AG09309 (cell line): ENCODE measurements around the gene RSBN1L.
A peak's percentile ranks its signal among the peaks of the same experiment; 100 is the strongest.
"Not testable (repeated sequence)": the region's sequence is repeated elsewhere in the genome, so short reads cannot be mapped to it uniquely, and the experiment has no call there.

Experiments
- DNase-seq: peaks from one replicate; pipeline ENCODE4 v3.0.0-alpha.2; 2010; ENCODE audit warnings: low read depth
- H3K4me3 ChIP-seq: 2 replicates; pipeline ENCODE4 v1.5.1; 2011; ENCODE audit warnings: mild to moderate bottlenecking, low read depth, low read length, moderate library complexity; ENCODE audit not compliant: control insufficient read depth
- TF ChIP-seq, protein P1 (sequence below): IDR thresholded peaks from 2 replicates; pipeline ENCODE4 v1.5.1; 2011; ENCODE audit warnings: mild to moderate bottlenecking, low read depth, low read length, inconsistent platforms; ENCODE audit not compliant: insufficient read depth, control insufficient read depth; ENCODE audit errors: missing control alignments

RSBN1L gene

DNA sequence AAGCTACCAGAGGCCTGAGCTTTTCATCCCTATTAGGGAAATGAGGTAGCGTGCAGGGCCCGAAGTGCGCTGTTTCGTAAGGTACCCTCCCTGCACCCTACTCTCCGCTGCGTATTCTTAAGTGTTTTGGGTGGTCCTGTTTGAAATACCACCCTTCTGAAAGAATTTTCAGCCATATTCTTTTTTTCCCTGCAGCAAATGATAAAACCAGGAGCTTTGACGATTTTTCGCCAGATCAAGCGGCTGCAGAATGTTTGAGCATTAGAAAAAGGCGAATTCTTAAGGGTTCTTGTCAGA, 1.2 kb downstream of the RSBN1L start:
- H3K4me3 ChIP-seq, result peak overlapping the region; percentile 88
- no peak for DNase-seq
- TF ChIP-seq, protein P1, sequence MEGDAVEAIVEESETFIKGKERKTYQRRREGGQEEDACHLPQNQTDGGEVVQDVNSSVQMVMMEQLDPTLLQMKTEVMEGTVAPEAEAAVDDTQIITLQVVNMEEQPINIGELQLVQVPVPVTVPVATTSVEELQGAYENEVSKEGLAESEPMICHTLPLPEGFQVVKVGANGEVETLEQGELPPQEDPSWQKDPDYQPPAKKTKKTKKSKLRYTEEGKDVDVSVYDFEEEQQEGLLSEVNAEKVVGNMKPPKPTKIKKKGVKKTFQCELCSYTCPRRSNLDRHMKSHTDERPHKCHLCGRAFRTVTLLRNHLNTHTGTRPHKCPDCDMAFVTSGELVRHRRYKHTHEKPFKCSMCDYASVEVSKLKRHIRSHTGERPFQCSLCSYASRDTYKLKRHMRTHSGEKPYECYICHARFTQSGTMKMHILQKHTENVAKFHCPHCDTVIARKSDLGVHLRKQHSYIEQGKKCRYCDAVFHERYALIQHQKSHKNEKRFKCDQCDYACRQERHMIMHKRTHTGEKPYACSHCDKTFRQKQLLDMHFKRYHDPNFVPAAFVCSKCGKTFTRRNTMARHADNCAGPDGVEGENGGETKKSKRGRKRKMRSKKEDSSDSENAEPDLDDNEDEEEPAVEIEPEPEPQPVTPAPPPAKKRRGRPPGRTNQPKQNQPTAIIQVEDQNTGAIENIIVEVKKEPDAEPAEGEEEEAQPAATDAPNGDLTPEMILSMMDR, result no peak

GRCh38 chr7:77698042-77698625, 1.9 kb downstream of the RSBN1L start:
- TF ChIP-seq, protein P1, result no peak
- no peak for DNase-seq
- H3K4me3 ChIP-seq, result peak overlapping the region; percentile 88

DNA sequence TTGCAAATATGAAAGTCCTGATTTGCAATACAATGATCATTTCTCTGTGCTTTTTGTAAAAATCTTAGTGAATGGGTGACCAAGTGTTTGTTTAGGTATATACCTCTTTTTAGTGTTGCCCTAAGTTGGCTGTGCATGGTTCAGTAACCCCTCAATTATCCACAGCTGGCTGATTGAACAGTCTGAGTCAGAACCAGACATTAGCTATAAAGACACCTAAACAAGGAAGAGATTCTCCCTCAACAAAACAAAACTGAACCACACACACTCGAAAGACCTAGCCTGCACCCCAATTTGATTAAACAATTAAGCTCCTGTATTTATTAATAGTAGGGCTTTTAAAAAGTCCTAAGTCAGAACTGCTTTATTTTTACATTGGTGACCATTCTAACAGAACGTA, 2.8 kb downstream of the RSBN1L start:
- H3K4me3 ChIP-seq, result no peak overlapping the region
- no peak for DNase-seq
- TF ChIP-seq, protein P1, result no peak

GRCh38 chr7:77702513-77702912, 6.3 kb downstream of the RSBN1L start:
- no peak for DNase-seq

DNA sequence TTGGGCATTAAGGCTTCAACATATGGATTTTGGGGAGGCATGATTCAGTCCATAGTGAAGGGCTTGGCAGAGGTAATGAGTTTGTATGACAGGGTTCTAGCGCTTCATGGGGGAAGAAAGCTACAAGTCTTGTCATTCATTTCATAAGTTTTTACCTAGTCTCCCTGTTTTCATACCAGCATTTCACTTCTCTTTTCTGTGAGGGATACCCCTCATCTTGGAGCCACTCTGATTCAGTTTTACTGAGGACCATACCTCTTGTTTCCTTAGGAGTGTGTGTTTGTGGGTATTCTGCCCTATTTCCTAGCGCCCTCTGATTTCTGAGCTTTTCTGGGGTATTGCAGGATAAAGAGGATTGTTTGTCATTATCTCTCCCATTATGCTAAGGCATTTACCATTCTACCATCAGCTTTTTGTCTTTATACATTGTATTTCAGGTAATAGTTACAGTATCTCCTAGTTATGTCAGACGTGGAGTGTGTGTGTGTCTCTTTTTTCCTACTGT, 6.8 kb downstream of the RSBN1L start:
- TF ChIP-seq, protein P1, result no peak
- no peak overlapping the region for H3K4me3 ChIP-seq
- DNase-seq, result no peak

More at GRCh38 chr7:77702513-77702912, 6.3 kb downstream of the RSBN1L start:
- TF ChIP-seq, protein P1, result no peak
- no peak overlapping the region for H3K4me3 ChIP-seq

GRCh38 chr7:77703669-77704068, 7.4 kb downstream of the RSBN1L start:
- DNase-seq, result not testable (repeated sequence)

GRCh38 chr7:77707504-77707992, 11.3 kb downstream of the RSBN1L start:
- TF ChIP-seq, protein P1, result no peak
- no peak for DNase-seq
- H3K4me3 ChIP-seq, result no peak overlapping the region

More at GRCh38 chr7:77703669-77704068, 7.4 kb downstream of the RSBN1L start:
- not testable (repeated sequence) for H3K4me3 ChIP-seq
